Astrocyte (in vitro differentiated cells and primary cell): ENCODE measurements around the gene TMEM204. TPM values are rescaled to one million over a fixed set of nuclear protein-coding genes. Genes with fewer than 3 reads are reported as not detected.

Source experiments
- DNase-seq: peaks from one replicate; pipeline ENCODE4 v3.0.0-alpha.2; 2010; ENCODE audit warnings: low read depth
- FAIRE-seq: peaks from 2 replicates; lab custom pipeline; 2011; peaks lifted over from hg19 to GRCh38; lab: Jason Lieb, UNC
- H2AFZ ChIP-seq: 2 replicates; pipeline ENCODE4 v1.6.0; 2012; ENCODE audit warnings: low read depth, low read length, inconsistent platforms
- H3K27ac ChIP-seq: 2 replicates; pipeline ENCODE4 v1.5.1; 2011; ENCODE audit warnings: low read depth, low read length, inconsistent platforms
- H3K27me3 ChIP-seq: 2 replicates; pipeline ENCODE4 v1.6.0; 2011; ENCODE audit warnings: low read length, inconsistent platforms; ENCODE audit not compliant: insufficient read depth
- H3K36me3 ChIP-seq: 2 replicates; pipeline ENCODE4 v1.5.1; 2011; ENCODE audit warnings: low read length, inconsistent platforms; ENCODE audit not compliant: insufficient read depth
- H3K4me1 ChIP-seq: 2 replicates; pipeline ENCODE4 v1.5.1; 2011; ENCODE audit warnings: low read length, inconsistent platforms; ENCODE audit not compliant: insufficient read depth
- H3K4me2 ChIP-seq: 2 replicates; pipeline ENCODE4 v1.6.0; 2012; ENCODE audit warnings: low read length, inconsistent platforms
- H3K4me3 ChIP-seq: 2 replicates; pipeline ENCODE4 v1.5.1; 2011; ENCODE audit warnings: low read depth, mild to moderate bottlenecking, low read length, inconsistent platforms; ENCODE audit not compliant: insufficient read depth
- H3K79me2 ChIP-seq: 2 replicates; pipeline ENCODE4 v1.6.0; 2012; ENCODE audit warnings: mild to moderate bottlenecking, low read length, inconsistent platforms; ENCODE audit not compliant: insufficient read depth
- H3K9ac ChIP-seq: 2 replicates; pipeline ENCODE4 v1.6.0; 2012; ENCODE audit warnings: mild to moderate bottlenecking, low read length, inconsistent platforms
- H3K9me3 ChIP-seq: 2 replicates; pipeline ENCODE4 v1.5.1; 2012; ENCODE audit warnings: low read depth, mild to moderate bottlenecking, low read length, inconsistent platforms; ENCODE audit not compliant: insufficient read depth
- H4K20me1 ChIP-seq: 2 replicates; pipeline ENCODE4 v1.6.0; 2012; ENCODE audit warnings: low read length, inconsistent platforms; ENCODE audit not compliant: insufficient read depth
- H3K27ac Mint-ChIP-seq: one replicate; pipeline ENCODE4 v1.8.0; 2021; ENCODE audit warnings: mild to moderate bottlenecking, mixed read lengths; ENCODE audit not compliant: unreplicated experiment
- H3K27me3 Mint-ChIP-seq: one replicate; pipeline ENCODE4 v1.8.0; 2021; ENCODE audit warnings: low read depth, mixed read lengths; ENCODE audit not compliant: unreplicated experiment
- H3K36me3 Mint-ChIP-seq: one replicate; pipeline ENCODE4 v1.8.0; 2021; ENCODE audit warnings: low read depth, mixed read lengths; ENCODE audit not compliant: unreplicated experiment
- H3K4me1 Mint-ChIP-seq: one replicate; pipeline ENCODE4 v1.8.0; 2021; ENCODE audit warnings: low read depth, mixed read lengths; ENCODE audit not compliant: unreplicated experiment
- H3K4me3 Mint-ChIP-seq: one replicate; pipeline ENCODE4 v1.8.0; 2021; ENCODE audit warnings: mild to moderate bottlenecking, moderate library complexity, mixed read lengths; ENCODE audit not compliant: unreplicated experiment
- H3K9me3 Mint-ChIP-seq: one replicate; pipeline ENCODE4 v1.8.0; 2021; ENCODE audit warnings: mild to moderate bottlenecking, mixed read lengths; ENCODE audit not compliant: unreplicated experiment
- EZH2 ChIP-seq: IDR thresholded peaks from 2 replicates; pipeline ENCODE4 v1.6.1; 2012; ENCODE audit warnings: mild to moderate bottlenecking, low read length, inconsistent platforms; ENCODE audit not compliant: insufficient read depth
- total RNA-seq: library from RNA; stranded (reverse); gene quantifications from 2 replicates; pipeline ENCODE4 v1.2.1, GENCODE V29; 2021
- TF ChIP-seq, protein P1 (sequence below): IDR thresholded peaks from 2 replicates; pipeline ENCODE4 v1.5.1; 2011; ENCODE audit warnings: low read depth, mild to moderate bottlenecking, inconsistent platforms, low read length, moderate library complexity; ENCODE audit not compliant: insufficient read depth

The TMEM204 gene
- total RNA-seq, 1 donor from 2014 or later = not detected

DNA sequence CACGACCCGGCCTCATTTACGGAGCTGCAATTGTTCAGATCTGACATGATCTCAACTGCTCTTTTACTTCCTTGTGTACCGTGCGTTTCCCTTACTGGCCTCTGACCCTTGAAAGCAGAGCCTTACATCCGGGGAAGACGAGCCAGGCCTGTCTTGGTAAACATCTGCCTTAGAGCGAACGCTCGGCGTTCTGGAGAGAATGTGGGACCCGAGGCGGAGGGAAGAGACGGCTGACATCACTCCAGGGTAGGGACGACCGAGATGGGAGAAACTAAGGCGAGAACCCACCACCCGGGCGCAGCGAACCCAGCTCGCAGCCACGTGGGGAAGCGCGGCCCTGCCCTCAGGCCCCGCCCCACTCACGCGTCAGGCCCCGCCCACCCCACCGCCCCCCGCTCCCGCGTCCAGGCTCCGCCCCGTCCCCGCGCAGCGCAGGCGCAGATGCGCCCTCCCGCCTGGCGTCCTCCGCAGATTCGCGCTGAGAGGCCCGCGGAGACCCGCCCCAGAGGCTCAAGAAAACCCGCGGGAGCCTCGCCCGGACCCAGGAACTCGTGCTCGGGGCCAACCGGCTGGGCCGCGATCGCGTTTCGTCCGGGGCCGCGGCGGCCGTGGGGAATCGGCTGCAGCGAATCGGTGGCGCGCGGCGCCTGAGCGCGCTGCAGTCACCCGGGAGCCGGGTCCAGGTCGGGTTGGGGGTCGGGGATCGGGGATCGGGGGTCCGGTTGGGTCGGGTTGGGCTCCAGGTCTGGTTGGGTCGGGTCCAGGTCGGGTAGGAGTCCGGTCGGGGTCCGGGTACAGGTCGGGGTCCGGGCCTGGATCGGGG, 40.3 kb upstream of the TMEM204 start, which contains the start of gene TELO2:
TSS of gene TELO2 (plus strand) at position 438 of the 823 bp plus-strand sequence. CDS start 922 bp downstream, outside the sequence.
- no peaks in the 10 kb centered on the region for H3K9me3 Mint-ChIP-seq
- H3K4me1 Mint-ChIP-seq = peaks cover 6% of the 10 kb centered on the region
- Histone ChIP-seq H4K20me1 (peaks cover 13% of the 10 kb centered on the region), H2AFZ (peak within 1 kb of the TSS; percentile 98), H3K4me2 (peak within 1 kb of the TSS; percentile 99), H3K36me3 (peaks cover 2% of the 10 kb centered on the region), H3K9ac (peak within 1 kb of the TSS; percentile 89), H3K9me3 (no peaks in the 10 kb centered on the region), H3K27ac (peak within 1 kb of the TSS; percentile 80), H3K79me2 (peaks cover 29% of the 10 kb centered on the region), H3K27me3 (no peaks in the 10 kb centered on the region), H3K4me3 (peak within 1 kb of the TSS; percentile 76), H3K4me1 (peaks cover 15% of the 10 kb centered on the region)
- DNase-seq = peak; percentile 39
- no peak for TF ChIP-seq EZH2
- TF ChIP-seq, protein P1, sequence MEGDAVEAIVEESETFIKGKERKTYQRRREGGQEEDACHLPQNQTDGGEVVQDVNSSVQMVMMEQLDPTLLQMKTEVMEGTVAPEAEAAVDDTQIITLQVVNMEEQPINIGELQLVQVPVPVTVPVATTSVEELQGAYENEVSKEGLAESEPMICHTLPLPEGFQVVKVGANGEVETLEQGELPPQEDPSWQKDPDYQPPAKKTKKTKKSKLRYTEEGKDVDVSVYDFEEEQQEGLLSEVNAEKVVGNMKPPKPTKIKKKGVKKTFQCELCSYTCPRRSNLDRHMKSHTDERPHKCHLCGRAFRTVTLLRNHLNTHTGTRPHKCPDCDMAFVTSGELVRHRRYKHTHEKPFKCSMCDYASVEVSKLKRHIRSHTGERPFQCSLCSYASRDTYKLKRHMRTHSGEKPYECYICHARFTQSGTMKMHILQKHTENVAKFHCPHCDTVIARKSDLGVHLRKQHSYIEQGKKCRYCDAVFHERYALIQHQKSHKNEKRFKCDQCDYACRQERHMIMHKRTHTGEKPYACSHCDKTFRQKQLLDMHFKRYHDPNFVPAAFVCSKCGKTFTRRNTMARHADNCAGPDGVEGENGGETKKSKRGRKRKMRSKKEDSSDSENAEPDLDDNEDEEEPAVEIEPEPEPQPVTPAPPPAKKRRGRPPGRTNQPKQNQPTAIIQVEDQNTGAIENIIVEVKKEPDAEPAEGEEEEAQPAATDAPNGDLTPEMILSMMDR = no peak
- peaks cover 5% of the 10 kb centered on the region for H3K36me3 Mint-ChIP-seq
- H3K4me3 Mint-ChIP-seq = peak within 1 kb of the TSS; percentile 91
- peak within 1 kb of the TSS; percentile 98 for H3K27ac Mint-ChIP-seq
- no peak for FAIRE-seq
- H3K27me3 Mint-ChIP-seq = peaks cover 13% of the 10 kb centered on the region

DNA sequence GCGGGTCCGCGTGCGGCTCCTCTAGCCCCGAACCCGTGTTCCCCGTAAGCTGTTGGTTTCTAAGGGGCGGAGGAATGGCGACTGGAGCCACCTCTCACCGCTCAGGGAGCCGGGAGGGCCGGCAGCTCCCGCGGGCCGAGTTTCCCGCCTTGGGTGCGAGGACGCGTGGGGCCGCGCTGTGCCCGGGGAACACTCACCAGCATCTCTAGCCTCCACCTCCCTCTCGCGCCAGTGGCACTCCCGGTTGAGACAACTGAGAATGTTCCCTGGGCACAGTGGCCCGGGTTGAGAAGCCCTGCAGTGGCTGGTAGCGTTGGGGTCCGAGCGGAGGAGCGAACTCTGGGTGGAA, 39.7 kb upstream of the TMEM204 start:
- peak overlapping the region; percentile 88 for H3K4me3 Mint-ChIP-seq
- Histone ChIP-seq H3K9ac (peak overlapping the region; percentile 89), H3K9me3 (no peaks in the 10 kb centered on the region), H3K4me2 (peak overlapping the region; percentile 99), H3K36me3 (peaks cover 2% of the 10 kb centered on the region), H3K79me2 (peaks cover 29% of the 10 kb centered on the region), H2AFZ (peak overlapping the region; percentile 98), H3K27ac (peak overlapping the region; percentile 80), H3K27me3 (no peaks in the 10 kb centered on the region), H3K4me1 (peaks cover 15% of the 10 kb centered on the region), H3K4me3 (peak overlapping the region; percentile 76), H4K20me1 (peaks cover 13% of the 10 kb centered on the region)
- FAIRE-seq = no peak
- no peak overlapping the region for H3K27ac Mint-ChIP-seq
- DNase-seq = no peak
- peaks cover 5% of the 10 kb centered on the region for H3K36me3 Mint-ChIP-seq
- H3K9me3 Mint-ChIP-seq = no peaks in the 10 kb centered on the region
- TF ChIP-seq, protein P1 = no peak
- no peak for TF ChIP-seq EZH2
- H3K4me1 Mint-ChIP-seq = peaks cover 6% of the 10 kb centered on the region
- H3K27me3 Mint-ChIP-seq = peaks cover 9% of the 10 kb centered on the region
